Right cardiac atrium (tissue), 5 donors: ENCODE data around the gene NOTCH3. TPM values are rescaled to one million over a fixed set of nuclear protein-coding genes. Genes with fewer than 3 reads are reported as not detected.

ENCODE experiments used
- ATAC-seq, 2 donors: fragments of 200-7000 bp; cut with Tn5 transposase; one replicate each; pipeline versions ENCODE4 v1.8.0 to v1.9.1; 2020; ENCODE audit warnings: moderate library complexity in 2 of 2, mild to moderate bottlenecking in 1 of 2
- DNase-seq, 3 donors: peaks; one replicate each; pipeline ENCODE4 v3.0.0-alpha.2; 2020
- H3K27ac ChIP-seq: one replicate; pipeline ENCODE4 v1.5.1; 2013; ENCODE audit warnings: mild to moderate bottlenecking, low read length, control low read depth, moderate library complexity
- H3K27me3 ChIP-seq: one replicate; pipeline ENCODE4 v1.6.1; 2013; ENCODE audit not compliant: control insufficient read depth, insufficient read depth
- H3K4me1 ChIP-seq: one replicate; pipeline ENCODE4 v1.6.1; 2013; ENCODE audit warnings: low read length; ENCODE audit not compliant: control insufficient read depth, insufficient read depth
- H3K4me3 ChIP-seq: one replicate; pipeline ENCODE4 v1.5.1; 2013; ENCODE audit warnings: low read length, control low read depth
- H3K9me3 ChIP-seq: one replicate; pipeline ENCODE4 v1.6.1; 2013; ENCODE audit warnings: low read length; ENCODE audit not compliant: control insufficient read depth
- WGBS: extraction: QIAGEN DNeasy Blood & Tissue Kit; methylation state at CpG from one replicate; pipeline ENCODE4 v1.1.7; 2013; 5-methylcytosine and 5-hydroxymethylcytosine counted together
- intact Hi-C, 4 donors: fragments of 100-400 bp; cut with DNase I; formaldehyde crosslinking; loops; one replicate each; pipeline versions ENCODE4 v1.11.0 to v1.14.0; 2022 to 2023
- polyA plus RNA-seq: library from polyadenylated mRNA; stranded (reverse); fragments of 200-250 nt; gene quantifications from one replicate; pipeline ENCODE4 v1.2.3, GENCODE V29; 2013
- total RNA-seq, 4 donors: library from RNA; stranded (reverse); fragmentation: NEBNext Ultra II Directional; extraction: Animal tissue kit (Norgen Biotek cat#: 25700); gene quantifications; one replicate each; pipeline ENCODE4 v1.2.1, GENCODE V29; 2021
- donor health status: healthy with polysubstance abuse.
- donor health status: DM: no; HTN: yes; CAD: no.
- donor health status: DM: no; HTN: no; CAD: no.
- donor health status: DM: no; HTN: yes; CAD: no; lungs with severe emphysema.
- donor health status: DM: yes; HTN: yes; CAD: no.

NOTCH3 gene
- total and polyA plus RNA-seq, 5 donors = 10.9 to 22.1 (median 15.1) TPM

- no peaks in the 10 kb centered on the region for H3K27me3 ChIP-seq
- peak overlapping the region; percentile 53 for H3K4me3 ChIP-seq
- H3K27ac ChIP-seq = peak overlapping the region; percentile 57
- H3K9me3 ChIP-seq = no peaks in the 10 kb centered on the region
- ATAC-seq = peak; percentile 40 to 65
- 46% methylated on average over 6 of the region's 6 CpGs for WGBS
- no peaks in the 10 kb centered on the region for H3K4me1 ChIP-seq
- DNase-seq = peak in 1 of 3 donors; percentile 72
- intact Hi-C loops = no loop called here
These were observed 5.9 kb downstream of the NOTCH3 start for GRCh38 chr19:15194938-15195337.

- Histone ChIP-seq H3K4me1 (no peaks in the 10 kb centered on the region), H3K27ac (no peak overlapping the region), H3K27me3 (no peaks in the 10 kb centered on the region), H3K9me3 (no peaks in the 10 kb centered on the region), H3K4me3 (no peak overlapping the region)
- intact Hi-C loops = no loop called here
- DNase-seq = peak in 1 of 3 donors; percentile 63
- WGBS = 94% methylated on average over 18 of the region's 18 CpGs
- ATAC-seq = no peak
These were observed 8.8 kb downstream of the NOTCH3 start for GRCh38 chr19:15191982-15192381.

- no peak for DNase-seq
- H3K4me3 ChIP-seq = no peak overlapping the region
- H3K27me3 ChIP-seq = no peaks in the 10 kb centered on the region
- intact Hi-C loops = no loop called here
- 92% methylated on average over 18 of the region's 18 CpGs for WGBS
- H3K4me1 ChIP-seq = no peaks in the 10 kb centered on the region
- no peaks in the 10 kb centered on the region for H3K9me3 ChIP-seq
- H3K27ac ChIP-seq = no peak overlapping the region
- ATAC-seq = no peak
These were observed 9.3 kb downstream of the NOTCH3 start for GRCh38 chr19:15191514-15191913.

GRCh38 chr19:15188851-15189250 is 11.9 kb downstream of the NOTCH3 start:
- WGBS = 90% methylated on average over 24 of the region's 24 CpGs
- no peak overlapping the region for H3K4me3 ChIP-seq
- H3K4me1 ChIP-seq = no peaks in the 10 kb centered on the region
- no peak for DNase-seq
- intact Hi-C loops = no loop called here
- no peak for ATAC-seq
- no peaks in the 10 kb centered on the region for H3K9me3 ChIP-seq
- H3K27me3 ChIP-seq = no peaks in the 10 kb centered on the region
- no peak overlapping the region for H3K27ac ChIP-seq

GRCh38 chr19:15187026-15188007 is 13.5 kb downstream of the NOTCH3 start:
- WGBS = 94% methylated on average over 38 of the region's 38 CpGs
- peak in 2 of 3 donors; percentile 56 to 65 for DNase-seq
- no peak overlapping the region for H3K27ac ChIP-seq
- ATAC-seq = no peak
- no peaks in the 10 kb centered on the region for H3K27me3 ChIP-seq
- intact Hi-C loops = no loop called here
- no peak overlapping the region for H3K4me3 ChIP-seq
- no peaks in the 10 kb centered on the region for H3K9me3 ChIP-seq
- H3K4me1 ChIP-seq = no peaks in the 10 kb centered on the region

GRCh38 chr19:15185188-15185587 is 15.6 kb downstream of the NOTCH3 start:
- intact Hi-C loops = no loop called here
- ATAC-seq = no peak
- Histone ChIP-seq H3K27me3 (no peaks in the 10 kb centered on the region), H3K4me3 (no peak overlapping the region), H3K27ac (no peak overlapping the region), H3K4me1 (no peaks in the 10 kb centered on the region), H3K9me3 (no peaks in the 10 kb centered on the region)
- no peak for DNase-seq
- 88% methylated on average over 12 of the region's 12 CpGs for WGBS

- no peaks in the 10 kb centered on the region for H3K9me3 ChIP-seq
- ATAC-seq = no peak
- no peaks in the 10 kb centered on the region for H3K27me3 ChIP-seq
- DNase-seq = no peak
- intact Hi-C loops = no loop called here
- H3K27ac ChIP-seq = no peak overlapping the region
- 71% methylated on average over 4 of the region's 4 CpGs for WGBS
- H3K4me3 ChIP-seq = no peak overlapping the region
- H3K4me1 ChIP-seq = no peaks in the 10 kb centered on the region
These were observed 16.0 kb downstream of the NOTCH3 start for GRCh38 chr19:15184776-15185175.

GRCh38 chr19:15181394-15181793 is 19.4 kb downstream of the NOTCH3 start:
- H3K4me3 ChIP-seq = no peak overlapping the region
- peak in 1 of 3 donors; percentile 53 for DNase-seq
- no peaks in the 10 kb centered on the region for H3K4me1 ChIP-seq
- no peak for ATAC-seq
- WGBS = 85% methylated on average over 23 of the region's 23 CpGs
- no peak overlapping the region for H3K27ac ChIP-seq
- no peaks in the 10 kb centered on the region for H3K27me3 ChIP-seq
- intact Hi-C loops = no loop called here
- no peaks in the 10 kb centered on the region for H3K9me3 ChIP-seq

- peak in 2 of 3 donors; percentile 74 to 83 for DNase-seq
- H3K27me3 ChIP-seq = no peaks in the 10 kb centered on the region
- no peaks in the 10 kb centered on the region for H3K4me1 ChIP-seq
- intact Hi-C loops = no loop called here
- no peak overlapping the region for H3K27ac ChIP-seq
- ATAC-seq = peak; percentile 55 to 64
- WGBS = 68% methylated on average over 39 of the region's 39 CpGs
- no peaks in the 10 kb centered on the region for H3K9me3 ChIP-seq
- H3K4me3 ChIP-seq = no peak overlapping the region
These were observed 20.1 kb downstream of the NOTCH3 start for GRCh38 chr19:15180451-15181390.

- Histone ChIP-seq H3K27me3 (no peaks in the 10 kb centered on the region), H3K9me3 (no peaks in the 10 kb centered on the region), H3K4me3 (no peak overlapping the region), H3K27ac (no peak overlapping the region), H3K4me1 (no peaks in the 10 kb centered on the region)
- WGBS = 91% methylated on average over 33 of the region's 33 CpGs
- intact Hi-C loops = loop anchor here (2.0 to 5.0 kb wide), 3 partner anchors 74 to 379 kb away; no protein-coding TSS in a partner anchor
- peak in 1 of 3 donors; percentile 66 for DNase-seq
- peak in 1 of 2 donors; percentile 12 for ATAC-seq
These were observed 22.0 kb downstream of the NOTCH3 start for GRCh38 chr19:15178629-15179308.
